H9 (cell line): Measurements from ENCODE around the gene AMMECR1L. TPM values are rescaled to one million over a fixed set of nuclear protein-coding genes. Genes with fewer than 3 reads are reported as not detected.

Experiments used
- DNase-seq: peaks from one replicate; pipeline ENCODE4 v3.0.0-alpha.2; 2017
- H2AFZ ChIP-seq: one replicate; pipeline ENCODE4 v1.6.1; 2013; ENCODE audit warnings: mild to moderate bottlenecking, low read length, control low read depth, moderate library complexity
- H2AK5ac ChIP-seq: 2 replicates; pipeline ENCODE4 v1.6.1; 2013; ENCODE audit warnings: low read length, control low read depth, mixed read lengths; ENCODE audit not compliant: insufficient read length
- H2BK120ac ChIP-seq: one replicate; pipeline ENCODE4 v1.6.1; 2013; ENCODE audit warnings: low read depth, mild to moderate bottlenecking, low read length, control low read depth, inconsistent platforms; ENCODE audit not compliant: poor library complexity, severe bottlenecking
- H2BK12ac ChIP-seq: 2 replicates; pipeline ENCODE4 v1.6.1; 2013; ENCODE audit warnings: low read length, control low read depth, mixed read lengths, low read depth; ENCODE audit not compliant: insufficient read length
- H2BK15ac ChIP-seq: 2 replicates; pipeline ENCODE4 v1.6.1; 2013; ENCODE audit warnings: low read depth, low read length, control low read depth
- H2BK20ac ChIP-seq: one replicate; pipeline ENCODE4 v1.6.1; 2013; ENCODE audit warnings: low read depth, mild to moderate bottlenecking, low read length, control low read depth, inconsistent platforms; ENCODE audit not compliant: poor library complexity, severe bottlenecking
- H2BK5ac ChIP-seq: 2 replicates; pipeline ENCODE4 v1.6.1; 2013; ENCODE audit warnings: low read length, control low read depth, mixed read lengths; ENCODE audit not compliant: insufficient read length
- H3K14ac ChIP-seq: 2 replicates; pipeline ENCODE4 v1.6.1; 2013; ENCODE audit warnings: low read length, control low read depth; ENCODE audit not compliant: insufficient read depth
- H3K18ac ChIP-seq: 2 replicates; pipeline ENCODE4 v1.6.1; 2013; ENCODE audit warnings: low read depth, mild to moderate bottlenecking, mixed read lengths, low read length, control low read depth; ENCODE audit not compliant: insufficient read length
- H3K23ac ChIP-seq: 2 replicates; pipeline ENCODE4 v1.6.1; 2013; ENCODE audit warnings: low read length, control low read depth, mixed read lengths, low read depth; ENCODE audit not compliant: insufficient read length
- H3K23me2 ChIP-seq: 2 replicates; pipeline ENCODE4 v1.6.1; 2013; ENCODE audit warnings: low read depth, mild to moderate bottlenecking, mixed read lengths, low read length, control low read depth; ENCODE audit not compliant: insufficient read length, poor library complexity, severe bottlenecking
- H3K27ac ChIP-seq: 2 replicates; pipeline ENCODE4 v1.5.1; 2013; ENCODE audit warnings: low read length, control low read depth, mixed read lengths, low read depth; ENCODE audit not compliant: insufficient read length
- H3K27me3 ChIP-seq: 2 replicates; pipeline ENCODE4 v1.6.1; 2013; ENCODE audit warnings: low read length, control low read depth, inconsistent platforms; ENCODE audit not compliant: insufficient read depth
- H3K4ac ChIP-seq: 2 replicates; pipeline ENCODE4 v1.6.1; 2013; ENCODE audit warnings: low read depth, mild to moderate bottlenecking, control low read depth, inconsistent platforms, low read length, moderate library complexity
- H3K4me1 ChIP-seq: 2 replicates; pipeline ENCODE4 v1.6.1; 2013; ENCODE audit warnings: low read length, control low read depth, inconsistent platforms; ENCODE audit not compliant: insufficient read depth
- H3K4me2 ChIP-seq: 2 replicates; pipeline ENCODE4 v1.6.1; 2013; ENCODE audit warnings: low read length, control low read depth, mixed read lengths; ENCODE audit not compliant: insufficient read length, insufficient read depth
- H3K56ac ChIP-seq: 2 replicates; pipeline ENCODE4 v1.6.1; 2013; ENCODE audit warnings: low read depth, mild to moderate bottlenecking, mixed read lengths, low read length, control low read depth; ENCODE audit not compliant: insufficient read length
- H3K79me1 ChIP-seq: 2 replicates; pipeline ENCODE4 v1.6.1; 2013; ENCODE audit warnings: low read depth, mild to moderate bottlenecking, moderate library complexity, low read length, control low read depth, inconsistent platforms; ENCODE audit not compliant: insufficient read depth, poor library complexity, severe bottlenecking
- H3K79me2 ChIP-seq: 2 replicates; pipeline ENCODE4 v1.6.1; 2013; ENCODE audit warnings: low read length, control low read depth, inconsistent platforms; ENCODE audit not compliant: insufficient read depth
- H3K9ac ChIP-seq: 2 replicates; pipeline ENCODE4 v1.6.1; 2013; ENCODE audit warnings: low read length, control low read depth, mixed read lengths; ENCODE audit not compliant: insufficient read length; ENCODE audit errors: extremely low read depth
- H3K9me3 ChIP-seq: one replicate; pipeline ENCODE4 v1.6.1; 2013; ENCODE audit warnings: low read depth, low read length, inconsistent platforms; ENCODE audit not compliant: control insufficient read depth
- H3T11ph ChIP-seq: one replicate; pipeline ENCODE4 v1.6.1; 2013; ENCODE audit warnings: mild to moderate bottlenecking, low read length, control low read depth, inconsistent platforms
- H4K20me1 ChIP-seq: one replicate; pipeline ENCODE4 v1.6.1; 2013; ENCODE audit not compliant: control insufficient read depth, insufficient read length, insufficient read depth
- H4K5ac ChIP-seq: 2 replicates; pipeline ENCODE4 v1.6.1; 2013; ENCODE audit warnings: low read depth, mild to moderate bottlenecking, mixed read lengths, low read length, control low read depth; ENCODE audit not compliant: insufficient read length
- H4K8ac ChIP-seq: replicated peaks from 2 replicates; pipeline ENCODE4 v1.6.1; 2013; ENCODE audit warnings: low read length, control low read depth, mixed read lengths, low read depth; ENCODE audit not compliant: insufficient read length
- H4K91ac ChIP-seq: 2 replicates; pipeline ENCODE4 v1.6.1; 2013; ENCODE audit warnings: low read depth, mild to moderate bottlenecking, moderate library complexity, mixed read lengths, low read length, control low read depth; ENCODE audit not compliant: insufficient read length
- H3K27ac Mint-ChIP-seq, 3 experiments: 2 replicates in 2 of 3; 3 replicates in 1 of 3; pipeline ENCODE4 v1.8.0; 2020 to 2021; ENCODE audit warnings: mixed read lengths in 3 of 3, mild to moderate bottlenecking in 1 of 3, moderate library complexity in 1 of 3
- H3K27me3 Mint-ChIP-seq: 2 replicates; pipeline ENCODE4 v1.8.0; 2021; ENCODE audit warnings: low read depth, mild to moderate bottlenecking, moderate library complexity, mixed read lengths
- H3K36me3 Mint-ChIP-seq, 3 experiments: 2 replicates in 2 of 3; 3 replicates in 1 of 3; pipeline ENCODE4 v1.8.0; 2020 to 2021; ENCODE audit warnings: low read depth in 3 of 3, mixed read lengths in 3 of 3; ENCODE audit not compliant: insufficient read depth in 1 of 3
- H3K4me1 Mint-ChIP-seq, 2 experiments: 2 replicates each; pipeline ENCODE4 v1.8.0; 2020; ENCODE audit warnings: mixed read lengths in 2 of 2
- H3K4me3 Mint-ChIP-seq, 2 experiments: 2 replicates in 1 of 2; 3 replicates in 1 of 2; pipeline ENCODE4 v1.8.0; 2020 to 2021; ENCODE audit warnings: mild to moderate bottlenecking in 2 of 2, mixed read lengths in 2 of 2, moderate library complexity in 1 of 2
- H3K9me3 Mint-ChIP-seq, 2 experiments: 2 replicates in 1 of 2; 3 replicates in 1 of 2; pipeline ENCODE4 v1.8.0; 2020; ENCODE audit warnings: mild to moderate bottlenecking in 2 of 2, mixed read lengths in 2 of 2, moderate library complexity in 1 of 2
- CTCF ChIP-seq: fragments of 200-600 bp; sonication (generic); conservative IDR thresholded peaks from 3 replicates; pipeline ENCODE4 v1.8.0; 2021; ENCODE audit warnings: antibody characterized with exemption, mild to moderate bottlenecking
- WGBS: extraction: QIAGEN DNeasy Blood & Tissue Kit; methylation state at CpG from one replicate; pipeline ENCODE4 v1.1.7; 2013; ENCODE audit warnings: missing lambda C conversion rate, low lambda C conversion rate, mixed read lengths; ENCODE audit not compliant: insufficient read length; ENCODE audit errors: extremely low coverage; 5-methylcytosine and 5-hydroxymethylcytosine counted together
- total RNA-seq: library from RNA; stranded (reverse); gene quantifications from 2 replicates; pipeline ENCODE4 v1.2.1, GENCODE V29; 2021

Gene AMMECR1L
- total RNA-seq, 1 experiment from 2014 or later: 20.0 TPM

- Histone ChIP-seq H3K4me2 (no peak overlapping the region), H3K23me2 (peaks cover 6% of the 10 kb centered on the region), H3K79me2 (peaks cover 20% of the 10 kb centered on the region; the same call in 1 of the 2 replicates), H3K4me1 (no peaks in the 10 kb centered on the region), H3K14ac (no peak overlapping the region), H4K5ac (no peak overlapping the region), H2BK15ac (no peak overlapping the region), H3K9me3 (no peaks in the 10 kb centered on the region), H2BK20ac (no peak overlapping the region), H2BK120ac (no peak overlapping the region), H2AFZ (no peak overlapping the region), H2BK5ac (no peak overlapping the region), H3K27ac (no peak overlapping the region), H3K4ac (no peak overlapping the region), H4K91ac (no peak overlapping the region), H3K18ac (no peak overlapping the region), H3K27me3 (no peaks in the 10 kb centered on the region), H3K79me1 (peaks cover 14% of the 10 kb centered on the region), H3K23ac (no peak overlapping the region), H4K20me1 (no peaks in the 10 kb centered on the region), H4K8ac (no peak overlapping the region), H3T11ph (no peak overlapping the region), H3K9ac (no peak overlapping the region), H2AK5ac (no peak overlapping the region), H2BK12ac (no peak overlapping the region), H3K56ac (no peak overlapping the region)
- no CpG with 5 or more reads among the region's 5 CpGs for WGBS
- TF ChIP-seq CTCF: no peak
- Mint-ChIP-seq H3K36me3 (peaks cover 15 to 44% (median 26%) of the 10 kb centered on the region in 3 experiments; a peak in 6 of 7 replicates), H3K27ac (peak overlapping the region in 1 of 3 experiments; percentile 19; a peak in 1 of 7 replicates), H3K4me1 (peaks cover 29 to 35% of the 10 kb centered on the region in 2 experiments), H3K4me3 (no peak overlapping the region), H3K9me3 (no peaks in the 10 kb centered on the region; a peak in 1 of 5 replicates), H3K27me3 (no peaks in the 10 kb centered on the region)
- DNase-seq: no peak
These were observed 5.9 kb downstream of the AMMECR1L start for GRCh38 chr2:127879899-127880298.
